ENCODE results near the gene KLHL33.

- peak; percentile 59 for TF ChIP-seq POLR2A (IDR thresholded peaks at IDR 0.05; ENCODE audit: low read length)
- TF ChIP-seq GATA1 (IDR thresholded peaks at IDR 0.05; ENCODE audit: low read depth, low read length), result no peak
Observed at GRCh38 chr14:20472536-20473169, 36.7 kb upstream of the KLHL33 start.

Data from erythroblast (primary cell).